HG03439 (cell line): Measurements from ENCODE around the gene MTPN.

ENCODE experiments used
- ATAC-seq: cut with Tn5 transposase; IDR thresholded peaks from one replicate; pipeline ENCODE4 v1.9.1; 2021; ENCODE audit warnings: mild to moderate bottlenecking, moderate library complexity; ENCODE audit not compliant: unreplicated experiment

Gene MTPN

DNA sequence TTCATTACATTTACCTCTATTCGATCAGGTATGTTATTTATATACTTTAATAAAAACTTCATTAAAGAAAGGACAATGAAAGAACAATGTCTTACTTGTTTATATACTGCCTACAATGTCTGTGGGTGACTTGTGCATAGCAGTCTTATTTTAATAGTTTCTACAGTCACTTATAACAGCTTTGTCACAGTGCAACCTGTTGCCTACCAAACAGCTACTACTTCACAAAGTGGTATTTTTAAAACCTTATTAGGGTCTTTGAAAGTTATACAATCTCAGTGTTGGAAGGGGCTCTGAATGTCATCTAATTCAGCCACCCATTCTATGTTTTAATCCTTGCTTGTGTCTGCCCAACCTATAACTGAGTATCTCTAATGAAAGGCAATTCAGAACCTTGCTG lies 19.0 kb downstream of the MTPN start:
- ATAC-seq, result no peak

DNA sequence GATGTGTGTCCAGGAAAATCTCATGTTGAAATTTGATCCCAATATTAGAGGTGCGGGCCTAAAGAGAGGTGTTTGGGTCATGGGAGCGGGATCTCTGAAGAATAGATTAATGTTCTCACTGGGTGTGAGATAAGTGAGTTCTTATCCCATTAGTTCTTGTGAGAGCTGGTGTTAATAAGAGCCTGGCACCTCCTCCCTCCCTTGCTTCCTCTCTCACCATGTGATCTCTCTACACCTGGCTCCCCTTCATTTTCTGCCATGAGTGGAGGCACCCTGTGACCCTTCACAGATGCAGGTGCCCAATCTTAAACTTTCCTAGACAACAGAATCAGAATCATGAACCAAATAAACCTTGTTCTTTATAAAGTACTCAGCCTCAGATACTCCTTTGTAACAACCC lies 19.5 kb downstream of the MTPN start:
- no peak for ATAC-seq

DNA sequence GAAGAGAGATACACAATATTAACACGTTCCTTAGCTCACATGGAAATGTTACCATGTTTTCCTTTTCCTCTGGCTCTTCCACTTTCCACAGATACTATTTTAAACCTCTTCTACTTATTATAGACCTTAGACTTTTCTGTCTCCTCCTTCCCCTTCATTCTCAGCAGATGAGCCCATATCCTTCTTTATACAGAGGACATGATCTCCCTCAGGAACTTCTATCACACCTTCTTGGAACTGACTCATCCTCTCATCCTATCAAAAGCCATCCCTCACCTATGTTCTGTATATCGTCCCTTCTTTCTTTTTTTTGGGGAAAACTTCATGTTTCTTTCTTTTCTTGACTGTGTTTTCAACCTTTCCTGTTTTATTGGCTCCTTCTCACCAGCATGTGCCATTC lies 20.8 kb downstream of the MTPN start:
- ATAC-seq, result no peak

DNA sequence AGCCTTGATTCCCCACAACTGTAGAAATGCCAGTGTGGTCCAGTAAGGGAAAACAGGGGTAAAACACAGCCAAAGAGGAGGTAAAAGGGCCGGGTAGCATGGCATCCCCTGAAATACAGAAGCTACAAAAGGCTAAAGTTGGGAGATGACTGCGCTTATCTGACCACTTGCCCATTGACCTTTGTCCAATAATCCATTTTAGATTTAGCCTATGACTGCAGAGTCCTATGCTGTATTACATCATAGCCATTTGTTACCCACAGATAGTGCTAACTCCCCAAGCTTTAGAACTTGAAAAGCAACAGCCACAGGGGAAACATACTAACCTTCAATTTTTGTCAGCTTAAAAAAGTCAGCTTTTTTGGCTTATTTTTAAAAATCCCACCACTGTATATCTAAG lies 26.2 kb downstream of the MTPN start:
- no peak for ATAC-seq

DNA sequence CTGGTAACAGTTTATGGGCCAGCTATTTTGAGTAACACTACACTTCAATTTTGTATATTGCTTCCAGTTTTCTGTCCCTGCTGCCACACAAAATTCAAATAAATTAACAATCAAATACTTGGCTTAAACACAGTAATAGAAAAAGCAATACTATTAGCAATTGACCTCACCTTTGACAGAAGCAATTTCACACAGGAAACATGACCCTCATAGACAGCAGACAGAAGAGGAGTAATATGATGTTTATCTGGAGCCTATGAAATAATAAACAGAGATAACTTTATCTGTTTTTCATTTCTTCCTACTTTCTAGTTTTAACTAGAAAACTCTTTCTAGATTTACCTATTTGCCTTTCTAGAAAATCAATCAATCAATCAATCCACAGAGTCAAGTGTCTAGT lies 26.7 kb downstream of the MTPN start:
- no peak for ATAC-seq

DNA sequence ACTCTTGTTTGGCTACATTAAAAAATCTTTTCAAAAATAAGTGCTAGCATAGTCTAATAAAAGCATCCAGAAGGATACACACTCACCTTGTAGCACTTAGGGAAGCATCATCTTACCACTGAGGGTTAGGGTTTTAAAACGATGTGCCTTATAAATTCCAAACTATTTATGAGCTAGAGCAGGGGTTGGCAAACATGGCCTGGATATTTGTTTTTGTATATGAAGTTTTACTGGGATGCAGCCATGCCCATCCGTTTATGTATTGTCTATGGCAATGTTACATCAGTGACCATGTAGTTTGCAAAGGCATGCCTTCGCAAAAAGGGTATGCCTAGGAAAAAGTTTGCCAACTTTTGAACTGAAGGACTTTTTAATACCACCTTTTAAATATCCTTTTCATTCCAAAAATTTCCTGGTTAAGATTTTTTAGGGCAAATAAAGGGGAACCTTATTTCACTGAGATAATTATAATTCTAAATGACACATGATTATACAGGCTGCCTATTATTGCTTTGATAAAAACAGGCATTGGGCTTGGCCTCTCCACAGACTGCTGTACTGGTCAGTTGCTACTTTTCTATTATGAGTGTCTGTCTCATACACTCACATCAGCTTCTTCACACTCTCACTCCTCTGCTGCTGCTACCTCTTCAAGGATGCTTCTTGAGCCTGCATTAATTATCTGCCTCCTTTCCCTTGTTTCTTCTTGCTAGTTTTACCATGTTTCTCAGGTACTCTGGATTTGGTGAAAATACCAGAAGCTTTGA lies 30.7 kb downstream of the MTPN start:
- no peak for ATAC-seq

DNA sequence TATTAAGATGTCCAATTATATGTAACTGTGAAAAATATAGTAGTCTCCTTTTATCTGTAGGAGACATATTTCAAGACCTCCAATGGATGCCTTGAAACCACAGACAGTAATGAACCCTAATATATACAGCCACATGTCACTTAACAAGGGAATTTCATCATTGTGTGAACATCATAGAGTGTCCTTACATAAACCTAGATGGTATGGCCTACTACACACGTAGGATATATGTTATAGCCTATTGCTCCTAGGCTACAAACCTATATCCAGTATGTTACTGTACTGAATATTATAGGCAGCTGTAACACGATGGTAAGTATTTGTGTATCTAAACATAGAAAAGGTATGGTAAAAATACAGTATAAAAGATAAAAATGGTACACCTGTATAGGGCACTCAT lies 32.4 kb downstream of the MTPN start:
- ATAC-seq, result no peak

DNA sequence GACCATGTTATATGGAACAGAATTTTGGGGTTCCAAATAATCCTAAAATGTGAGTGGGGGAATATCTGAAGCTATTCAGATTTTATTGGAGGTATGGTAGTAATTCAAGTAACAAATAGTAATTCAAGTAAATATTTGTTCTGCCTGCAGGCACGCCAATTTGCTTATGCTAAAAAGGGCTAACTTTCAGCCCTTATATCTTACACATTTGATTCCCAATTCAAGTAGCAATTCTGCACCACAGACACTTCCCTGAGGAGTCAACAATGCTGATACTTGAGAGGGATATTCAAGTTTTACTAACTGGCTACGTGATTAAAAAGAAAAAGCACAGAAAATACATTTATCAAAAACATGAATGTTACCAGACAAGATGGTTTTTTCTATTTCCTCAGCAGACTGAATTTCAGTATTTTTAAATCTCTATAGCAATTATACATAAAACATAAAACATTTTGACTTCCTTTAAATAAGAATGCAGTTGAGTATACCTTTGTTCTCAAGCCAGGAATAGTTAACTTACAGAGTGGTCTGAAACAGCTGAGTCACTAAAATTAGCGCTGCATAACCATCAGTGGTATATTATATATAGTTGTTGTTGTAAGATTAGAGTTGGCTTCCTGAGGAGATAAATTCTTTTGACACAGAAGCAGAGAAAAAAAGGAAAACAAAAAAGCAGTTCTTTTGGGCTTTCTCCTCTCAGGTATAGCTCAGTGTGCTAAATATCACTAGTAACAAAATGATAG lies 33.9 kb downstream of the MTPN start:
- no peak for ATAC-seq

DNA sequence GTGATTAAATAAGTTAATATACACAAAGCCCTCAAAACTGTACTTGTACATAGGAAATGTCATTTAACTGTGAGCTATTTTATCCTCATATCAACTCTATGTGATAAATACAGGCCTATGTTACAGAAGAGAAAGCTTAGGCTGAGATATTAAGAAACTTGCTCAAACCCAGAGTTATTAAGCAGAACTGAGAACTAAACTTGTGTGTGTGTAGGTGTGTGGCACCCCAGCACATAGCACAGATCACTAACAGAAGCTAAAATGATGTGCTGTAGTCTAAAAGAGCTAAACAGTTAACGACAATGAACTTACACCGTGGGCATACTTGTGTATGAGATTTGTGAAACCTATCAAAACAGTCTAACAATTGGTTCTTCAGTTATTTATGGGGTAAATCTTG lies 34.5 kb downstream of the MTPN start:
- ATAC-seq, result peak; percentile 64

DNA sequence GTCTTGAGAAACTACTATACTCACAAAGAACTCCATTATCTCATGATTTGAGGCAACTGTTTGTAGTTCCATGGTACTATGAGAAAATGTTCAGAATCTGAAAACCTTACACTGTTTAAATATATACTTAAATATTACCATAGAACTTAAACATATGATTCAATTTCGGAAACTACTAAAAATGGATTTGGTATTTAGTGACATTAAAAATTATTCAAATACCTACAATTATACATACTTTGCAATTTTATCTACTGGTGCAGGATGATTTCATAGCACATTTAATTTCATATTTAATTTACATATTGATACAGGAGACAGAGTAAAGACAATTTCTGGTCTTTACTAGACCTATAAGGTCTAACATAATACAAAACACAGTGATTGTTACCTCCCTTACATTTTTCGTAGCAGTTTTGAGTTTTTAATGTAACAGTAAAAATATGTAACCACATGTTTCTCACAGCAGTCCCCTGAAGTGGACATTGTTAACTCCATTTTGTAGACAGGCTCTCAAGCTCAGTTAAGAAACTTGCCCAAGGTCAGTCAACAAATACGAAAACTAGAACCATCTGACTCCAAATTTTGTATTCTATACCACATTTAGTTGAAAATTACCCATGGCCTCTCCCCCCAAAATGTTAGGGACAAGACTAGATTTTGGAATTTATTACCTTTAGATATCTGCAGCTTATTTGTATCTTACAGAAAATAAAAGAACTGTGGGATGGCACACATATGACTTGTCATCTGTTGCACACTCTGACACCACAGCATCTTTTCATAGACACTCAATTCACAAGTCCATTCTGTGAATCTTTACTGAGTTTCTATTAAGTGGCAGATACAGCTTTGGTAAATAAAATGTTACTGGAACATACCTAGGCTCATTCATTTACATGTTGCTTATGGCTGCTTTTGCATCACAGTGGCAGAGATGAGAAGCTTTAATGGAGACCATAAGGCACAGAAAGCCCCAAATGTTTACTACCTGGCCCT lies 36.8 kb downstream of the MTPN start:
- ATAC-seq, result no peak

DNA sequence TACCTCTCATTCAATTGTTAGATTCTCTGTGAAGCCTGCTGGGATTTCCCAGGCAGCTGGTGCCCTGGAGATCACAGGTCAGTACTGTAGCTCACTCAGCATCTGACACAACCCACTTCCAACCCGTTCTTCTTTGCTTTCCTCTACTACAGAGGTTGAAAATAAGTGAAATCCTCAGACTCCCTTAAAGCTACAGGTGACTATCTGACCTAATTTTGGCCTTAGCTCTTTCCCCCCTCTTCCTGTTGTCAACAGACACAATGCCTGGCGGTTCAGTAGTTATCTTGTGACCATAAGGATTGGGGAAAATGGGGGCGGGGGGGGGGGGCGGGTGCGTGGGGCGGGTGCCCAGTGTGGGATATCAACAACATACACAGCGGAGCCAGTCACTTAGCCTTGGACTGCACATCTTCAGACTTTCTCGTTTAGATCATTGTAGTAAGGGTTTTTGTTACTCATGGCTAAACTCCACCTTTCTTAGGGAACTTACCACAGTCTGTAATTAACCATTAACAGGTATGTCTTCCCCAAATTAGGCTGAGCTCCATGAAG lies 37.8 kb downstream of the MTPN start:
- no peak for ATAC-seq

DNA sequence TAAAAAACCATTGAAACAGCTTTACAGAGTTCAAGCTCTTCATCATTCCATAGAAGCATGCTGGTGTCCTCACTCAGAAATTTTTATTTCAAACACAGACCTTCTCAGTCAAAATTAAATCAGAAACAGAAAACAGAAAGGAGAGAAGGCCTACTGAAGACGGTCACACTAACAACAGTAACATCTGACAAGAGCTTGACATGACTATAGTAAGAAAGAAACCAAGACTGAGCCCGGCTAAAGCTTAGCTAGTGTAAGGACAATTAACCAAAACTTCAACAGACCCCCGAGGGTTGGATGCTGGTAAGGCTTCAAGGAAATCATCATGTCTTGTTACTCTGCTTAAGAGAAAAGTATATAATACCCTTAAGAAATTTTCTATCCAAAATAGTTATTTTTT lies 38.6 kb downstream of the MTPN start:
- peak; percentile 72 for ATAC-seq

DNA sequence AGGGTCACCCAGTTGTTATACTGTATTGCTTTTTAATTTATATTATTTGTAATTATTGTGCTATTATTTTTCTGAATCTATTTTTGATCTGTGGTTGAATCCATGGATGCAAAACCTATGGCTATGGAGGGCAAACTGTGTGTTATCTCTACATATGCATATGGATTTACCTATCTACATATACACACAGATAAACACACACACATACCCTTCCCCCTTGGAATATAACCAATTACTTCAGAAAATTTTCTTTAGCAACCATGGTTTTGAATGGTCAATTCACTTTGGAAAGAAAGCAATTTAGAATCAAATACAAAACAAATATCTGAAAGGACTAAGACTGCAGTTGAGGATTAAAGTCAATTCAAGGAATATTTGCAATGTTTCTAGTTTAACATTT lies 39.1 kb downstream of the MTPN start:
- no peak for ATAC-seq

DNA sequence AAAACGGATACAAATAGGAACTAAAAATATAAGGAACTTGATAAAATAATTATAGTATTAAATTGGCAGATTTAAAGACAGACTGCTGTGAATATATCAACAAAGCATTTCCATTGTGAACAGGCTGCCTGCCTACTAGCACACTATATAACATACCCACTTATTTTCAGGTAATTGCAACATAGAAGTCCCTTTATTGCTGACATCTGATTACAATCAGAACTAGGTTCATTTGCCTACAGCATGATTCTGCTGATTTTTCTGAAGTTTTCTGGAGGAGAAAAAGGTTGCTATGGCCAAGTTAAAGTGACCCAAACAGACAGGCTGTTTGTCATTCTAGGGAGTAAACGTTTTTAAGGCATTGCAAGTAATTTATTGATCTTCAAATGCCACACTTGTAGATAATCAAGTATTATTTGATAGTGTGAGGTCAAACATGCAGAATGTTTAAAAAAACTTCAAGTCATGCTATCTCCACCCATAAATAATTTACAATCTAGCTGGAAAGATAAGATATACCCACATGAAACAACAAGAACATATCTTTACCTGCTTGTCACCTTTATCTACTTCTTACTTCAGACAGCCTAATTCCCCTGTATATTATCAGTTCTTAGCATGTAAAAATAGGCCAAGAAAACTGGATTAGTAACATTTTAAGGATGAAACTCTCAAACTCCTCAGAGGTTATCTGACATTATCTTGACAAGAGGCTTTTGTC lies 40.5 kb downstream of the MTPN start:
- no peak for ATAC-seq

DNA sequence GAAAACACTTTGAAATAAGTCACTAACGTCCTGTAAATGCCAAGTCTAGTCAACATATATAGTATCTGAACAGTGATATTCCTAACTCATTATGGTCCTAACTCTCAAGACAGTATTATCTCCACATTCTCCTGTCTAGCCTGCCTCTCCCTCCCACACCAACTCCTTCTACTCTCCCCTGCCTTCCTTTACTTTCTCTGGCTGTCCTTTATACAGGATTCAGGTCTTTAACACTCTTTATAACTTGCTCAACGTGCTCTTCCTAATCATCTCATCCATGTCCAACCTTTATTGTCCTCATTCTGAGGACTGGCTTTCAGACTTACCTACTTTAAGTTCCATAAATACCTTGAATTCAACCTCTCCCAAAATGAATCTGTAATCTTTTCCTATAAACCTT lies 42.5 kb downstream of the MTPN start:
- no peak for ATAC-seq

DNA sequence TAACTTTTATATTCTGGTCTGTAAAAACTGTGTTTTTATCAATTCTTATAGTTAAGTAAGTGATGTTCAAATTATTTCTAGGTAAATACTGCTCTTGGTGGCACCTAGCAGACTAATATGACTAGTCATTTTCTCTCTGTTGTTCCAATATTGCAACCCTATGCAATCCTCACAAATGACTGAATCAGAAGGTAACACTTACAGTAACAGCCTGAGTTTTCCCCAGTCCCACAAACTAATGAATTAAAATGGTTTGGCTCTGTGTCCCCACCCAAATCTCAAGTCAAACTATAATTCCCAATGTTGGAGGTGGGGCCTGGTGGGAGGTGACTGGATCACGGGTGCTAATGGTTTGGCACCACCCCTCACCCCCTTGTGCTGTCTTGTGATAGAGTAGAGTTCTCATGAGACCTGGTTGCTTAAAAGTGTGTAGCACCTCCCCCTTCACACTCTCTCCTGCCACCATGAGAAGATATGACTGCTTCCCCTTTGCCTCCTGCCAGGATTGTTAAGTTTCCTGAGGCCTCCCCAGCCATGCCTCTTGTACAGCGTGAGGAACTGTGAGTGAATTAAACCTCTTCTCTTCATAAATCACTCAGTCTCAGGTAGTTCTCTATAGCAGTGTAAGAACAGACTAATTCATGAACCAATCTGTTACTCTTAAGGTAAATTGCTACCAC lies 43.5 kb downstream of the MTPN start:
- no peak for ATAC-seq

DNA sequence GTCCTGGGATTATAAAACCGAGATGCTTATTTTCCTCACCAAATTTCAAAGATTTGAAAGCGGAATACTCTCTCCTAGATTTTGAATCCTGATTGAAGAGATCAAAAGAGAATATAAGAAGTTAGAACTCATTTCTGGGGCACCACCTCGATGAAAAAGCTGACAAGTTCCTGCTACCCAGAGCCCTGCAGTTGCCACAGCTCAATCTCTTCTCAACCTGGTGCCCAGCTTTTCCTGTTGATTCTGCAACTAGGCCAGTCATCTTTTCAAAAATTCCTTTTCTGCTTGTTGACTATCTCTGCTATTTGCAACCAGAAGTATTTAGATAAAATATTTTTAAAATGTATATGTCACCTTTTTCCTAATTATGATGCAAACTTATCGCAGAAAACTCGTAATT lies 45.0 kb downstream of the MTPN start:
- ATAC-seq, result no peak

DNA sequence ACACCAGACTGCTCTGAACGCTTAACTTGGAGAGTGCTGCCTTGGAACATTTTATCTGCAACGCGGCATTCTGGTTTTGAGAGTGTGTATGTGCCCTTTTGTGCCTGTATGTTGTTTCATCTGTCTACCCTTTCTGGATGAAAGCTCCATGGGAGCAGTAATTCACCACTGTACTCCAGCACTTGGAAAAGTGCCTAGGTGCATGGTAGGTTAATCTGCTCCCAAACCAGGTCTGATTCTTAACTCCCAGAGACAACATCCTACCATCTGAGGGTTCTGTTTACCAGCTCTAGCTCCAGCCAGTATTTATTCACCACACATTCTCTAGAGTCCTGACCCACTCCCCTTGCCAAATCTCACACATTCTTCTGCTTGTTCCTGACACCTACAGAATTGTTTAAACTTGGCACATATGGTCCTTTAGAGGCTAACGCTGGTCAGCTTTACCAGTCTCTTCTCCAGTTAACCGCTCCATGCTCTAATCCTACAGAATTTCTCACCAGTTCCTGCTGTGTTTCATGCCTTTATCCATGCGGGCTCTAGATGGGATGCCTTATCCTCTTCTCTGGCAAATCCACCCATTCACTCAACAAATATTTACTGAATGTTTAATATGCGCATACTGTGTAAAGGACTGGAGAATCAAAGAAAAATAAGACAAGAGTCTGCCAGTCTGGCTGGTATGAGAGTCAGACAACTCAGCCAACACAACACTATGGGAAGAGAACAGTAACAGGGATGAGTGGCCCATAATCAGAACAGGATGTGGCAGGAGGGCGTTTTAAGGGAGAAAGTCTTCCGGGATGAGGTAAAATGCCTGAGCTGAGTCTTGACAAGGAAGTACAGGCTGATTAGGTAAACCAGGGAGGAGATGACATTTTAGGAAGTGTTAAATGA lies 46.3 kb downstream of the MTPN start:
- no peak for ATAC-seq

DNA sequence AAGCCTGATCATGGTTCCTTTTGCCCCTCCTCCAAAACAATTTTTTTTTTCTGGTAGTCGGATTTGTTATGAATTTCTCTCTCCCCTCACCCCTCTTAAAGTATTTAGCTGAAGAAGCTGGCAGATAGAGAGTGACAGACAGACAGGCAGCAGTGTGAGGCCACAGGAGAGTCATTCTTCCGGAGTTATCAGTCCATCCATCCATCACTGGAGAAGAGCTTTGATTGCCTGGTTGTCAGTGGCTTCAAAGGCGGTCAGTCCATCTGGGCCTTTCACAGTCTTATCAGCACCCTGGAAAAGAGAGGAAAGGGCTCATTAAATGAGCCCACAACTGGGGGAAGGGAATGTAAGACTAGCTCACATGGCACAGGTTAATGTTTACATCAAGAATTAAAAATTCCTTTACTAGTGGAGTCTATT lies 47.4 kb downstream of the MTPN start:
- no peak for ATAC-seq
